Lung (tissue), 13 donors: ENCODE results near the gene LZTS2. TPM values are rescaled to one million over a fixed set of nuclear protein-coding genes. Genes with fewer than 3 reads are reported as not detected.

Experiments
- ATAC-seq: fragments of 200-7000 bp; cut with Tn5 transposase; one replicate; pipeline ENCODE4 v1.9.1; 2020; ENCODE audit warnings: moderate number of reproducible peaks; ENCODE audit not compliant: insufficient read depth, low FRiP score
- DNase-seq, 3 donors: peaks; one replicate each; pipeline ENCODE4 v3.0.0-alpha.2; 2013 to 2017
- H3K27ac ChIP-seq, 2 donors: one replicate each; pipeline ENCODE4 v1.5.1; 2013; ENCODE audit warnings: mild to moderate bottlenecking in 2 of 2, moderate library complexity in 2 of 2, control low read depth in 1 of 2, inconsistent platforms in 1 of 2, low read depth in 1 of 2, low read length in 1 of 2
- H3K27me3 ChIP-seq, 3 donors: one replicate each; pipeline ENCODE4 v1.5.1; 2013; ENCODE audit warnings: low read length in 2 of 3; ENCODE audit not compliant: control insufficient read depth in 3 of 3, insufficient read depth in 3 of 3
- H3K36me3 ChIP-seq, 4 donors: one replicate each; pipeline ENCODE4 v1.5.1; 2013; ENCODE audit warnings: low read length in 4 of 4, mild to moderate bottlenecking in 1 of 4, moderate library complexity in 1 of 4; ENCODE audit not compliant: control insufficient read depth in 4 of 4, insufficient read depth in 4 of 4
- H3K4me1 ChIP-seq, 5 donors: one replicate each; pipeline ENCODE4 v1.5.1; 2013; ENCODE audit warnings: low read length in 5 of 5, mild to moderate bottlenecking in 2 of 5, moderate library complexity in 1 of 5; ENCODE audit not compliant: control insufficient read depth in 5 of 5, insufficient read depth in 5 of 5
- H3K4me3 ChIP-seq: one replicate; pipeline ENCODE4 v1.5.1; 2013; ENCODE audit warnings: mild to moderate bottlenecking, control low read depth, moderate library complexity
- H3K9ac ChIP-seq, 2 donors: one replicate each; pipeline ENCODE4 v1.5.1; 2013; ENCODE audit warnings: low read length in 2 of 2, control low read depth in 1 of 2; ENCODE audit not compliant: insufficient read depth in 1 of 2
- H3K9me3 ChIP-seq, 4 donors: one replicate each; pipeline ENCODE4 v1.5.1; 2013; ENCODE audit warnings: low read length in 3 of 4, mild to moderate bottlenecking in 1 of 4, moderate library complexity in 1 of 4; ENCODE audit not compliant: control insufficient read depth in 4 of 4, insufficient read depth in 3 of 4
- CTCF ChIP-seq: IDR thresholded peaks from 2 replicates; pipeline ENCODE4 v1.5.1; 2012; ENCODE audit warnings: mild to moderate bottlenecking; ENCODE audit errors: control extremely low read depth, extremely low read depth
- WGBS, 2 donors: extraction: QIAGEN DNeasy Blood & Tissue Kit; methylation state at CpG; one replicate each; pipeline ENCODE4 v1.1.7; 2013; 5-methylcytosine and 5-hydroxymethylcytosine counted together
- polyA plus RNA-seq, 2 donors: library from polyadenylated mRNA; stranded (reverse); fragments of 200-250 nt; gene quantifications; one replicate each; pipeline ENCODE4 v1.2.1, GENCODE V29; 2013
- small RNA-seq: library from RNA; depleted of rRNA; stranded (forward); fragments of <200 nt; gene quantifications from one replicate; pipeline ENCODE3, GENCODE V24; 2014; ENCODE audit warnings: low replicate concordance
- total RNA-seq, 2 donors: library from RNA; depleted of rRNA in 1 of 2; stranded (reverse); fragments of >200 nt in 1 of 2; gene quantifications; one replicate each; pipeline ENCODE4 v1.2.1, GENCODE V29; 2014 to 2021
- donor health status: control.
- donor health status: control.
- donor health status: Bipolar disorder and iron deficiency.
- donor health status: healthy.
- donor health status: DM: yes; HTN: yes; CAD: no.

Gene LZTS2
- total and polyA plus RNA-seq, 4 donors: 44.5 to 76.8 (median 55.6) TPM

GRCh38 chr10:101056365-101057151 lies 57.0 kb downstream of the LZTS2 start:
- ATAC-seq: no peak
- no peak for DNase-seq
- 97 to 99% methylated on average over 4 of the region's 4 CpGs for WGBS, 2 donors

More at GRCh38 chr10:101056365-101057151, 57.0 kb downstream of the LZTS2 start:
- H3K36me3 ChIP-seq: no peaks in the 10 kb centered on the region
- TF ChIP-seq CTCF: no peak
- H3K27me3 ChIP-seq: peaks cover 0 to 2% (median 0%) of the 10 kb centered on the region in 3 donors
- no peak overlapping the region for H3K4me3 ChIP-seq
- no peak overlapping the region for H3K9ac ChIP-seq
- H3K27ac ChIP-seq: no peak overlapping the region
- peaks cover 0 to 16% (median 2%) of the 10 kb centered on the region in 5 donors for H3K4me1 ChIP-seq
- H3K9me3 ChIP-seq: no peaks in the 10 kb centered on the region

Small RNAs within 50 kb of the gene (small RNA-seq; reads per million reads assigned to genes)
- not detected for gene MIR608

Other genes starting within 250 kb of the LZTS2 start
- 10 to 100 TPM; 30.1 to 60.0 TPM for gene SLF2, start 86.8 kb upstream of the LZTS2 start, total RNA-seq
- gene SLF2, start 86.8 kb upstream of the LZTS2 start, polyA plus RNA-seq: 10 to 100 TPM in 1 of 2 donors, 1 to 10 TPM in 1; 7.1 to 13.5 TPM
- 1 to 10 TPM; 3.0 to 7.4 TPM for gene SEMA4G, start 30.3 kb upstream of the LZTS2 start, total RNA-seq
- 1 to 10 TPM; 1.2 to 2.5 TPM for gene SEMA4G, start 30.3 kb upstream of the LZTS2 start, polyA plus RNA-seq
- 10 to 100 TPM; 43.6 to 74.4 TPM for gene MRPL43, start 12.3 kb upstream of the LZTS2 start, total RNA-seq
- 100 to 1,000 TPM in 1 of 2 donors, 10 to 100 TPM in 1; 94.6 to 105 TPM for gene MRPL43, start 12.3 kb upstream of the LZTS2 start, polyA plus RNA-seq
- 1 to 10 TPM; 3.9 to 6.8 TPM for gene TWNK, start 12.3 kb upstream of the LZTS2 start, total RNA-seq
- gene TWNK, start 12.3 kb upstream of the LZTS2 start, polyA plus RNA-seq: 1 to 10 TPM; 4.4 to 8.3 TPM
- gene PDZD7, start 31.3 kb downstream of the LZTS2 start, total RNA-seq: 1 to 10 TPM in 1 of 2 donors, under 1 TPM in 1; 0.09 to 1.3 TPM
- gene PDZD7, start 31.3 kb downstream of the LZTS2 start, polyA plus RNA-seq: under 1 TPM; 0.27 to 0.83 TPM
- gene SFXN3, start 31.4 kb downstream of the LZTS2 start, total RNA-seq: 10 to 100 TPM; 39.0 to 95.8 TPM
- gene SFXN3, start 31.4 kb downstream of the LZTS2 start, polyA plus RNA-seq: 10 to 100 TPM; 36.4 to 40.2 TPM
- gene KAZALD1, start 62.2 kb downstream of the LZTS2 start, total RNA-seq: 10 to 100 TPM in 1 of 2 donors, 1 to 10 TPM in 1; 8.2 to 12.1 TPM
- 1 to 10 TPM; 4.1 to 6.5 TPM for gene KAZALD1, start 62.2 kb downstream of the LZTS2 start, polyA plus RNA-seq
- gene TLX1, start 131.5 kb downstream of the LZTS2 start, total RNA-seq: not detected
- gene TLX1, start 131.5 kb downstream of the LZTS2 start, polyA plus RNA-seq: not detected
- under 1 TPM in 1 of 2 donors, not detected in 1; 0.09 TPM for gene LBX1, start 229.7 kb downstream of the LZTS2 start, total RNA-seq
- gene LBX1, start 229.7 kb downstream of the LZTS2 start, polyA plus RNA-seq: under 1 TPM; 0.02 to 0.04 TPM